Upper lobe of left lung (tissue), 4 donors: ENCODE measurements around the gene MECP2.

Source experiments
- EP300 ChIP-seq, 4 donors: sonication (generic); formaldehyde crosslinking; IDR thresholded peaks; one replicate each; pipeline ENCODE4 v1.5.1; 2017; ENCODE audit warnings: antibody characterized with exemption in 4 of 4, control low read depth in 2 of 4
- POLR2AphosphoS5 ChIP-seq, 2 donors: sonication (generic); formaldehyde crosslinking; IDR thresholded peaks; one replicate each; pipeline ENCODE4 v1.5.1; 2017; ENCODE audit warnings: antibody characterized with exemption in 2 of 2
- TF ChIP-seq, protein P1 (sequence below), 6 experiments: fragments of 450-650 bp in 4 of 6; fragments of 200-600 bp in 2 of 6; sonication (generic) in 2 of 6; IDR thresholded peaks; one replicate each; pipeline ENCODE4 v1.5.1; 2016 to 2019; ENCODE audit warnings: antibody characterized with exemption in 6 of 6

DNA sequence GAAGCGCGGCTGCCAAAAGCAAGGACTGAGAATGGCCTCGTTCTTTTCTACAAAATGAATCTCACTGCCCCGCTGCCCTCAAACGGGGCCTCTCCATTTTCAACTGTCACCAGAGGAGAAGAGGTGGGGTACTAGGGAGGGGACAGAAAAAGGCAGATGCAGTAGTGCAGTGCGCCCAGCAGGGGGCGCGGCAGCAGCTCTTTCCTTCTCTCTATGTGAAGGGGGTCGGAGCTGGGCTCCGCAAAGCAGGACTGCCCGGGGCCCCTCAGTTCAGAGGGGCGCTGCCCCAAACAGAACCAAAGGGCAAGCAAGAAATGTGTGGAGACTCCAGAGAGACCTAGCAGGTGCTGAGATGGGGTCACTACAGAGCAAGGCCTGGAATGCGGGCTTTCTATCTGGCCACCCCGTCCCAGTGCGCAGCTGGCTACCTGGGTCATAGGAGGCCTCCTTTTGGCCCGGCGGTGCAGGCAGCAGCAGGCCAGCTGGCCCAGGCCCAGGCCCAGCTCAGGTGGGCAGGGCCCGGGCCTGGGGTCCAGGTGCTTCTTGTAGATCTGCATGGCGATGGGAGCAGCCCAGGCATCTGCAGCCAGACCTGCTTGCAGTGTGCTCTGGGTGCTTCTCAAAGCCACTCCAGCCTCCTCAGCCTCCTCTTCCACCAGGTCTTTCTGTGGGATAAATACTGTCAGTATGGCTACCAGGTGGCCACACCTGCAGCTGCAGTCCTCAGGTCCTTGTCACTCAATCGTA is 83.7 kb downstream of the MECP2 start:
- TF ChIP-seq, protein P1, sequence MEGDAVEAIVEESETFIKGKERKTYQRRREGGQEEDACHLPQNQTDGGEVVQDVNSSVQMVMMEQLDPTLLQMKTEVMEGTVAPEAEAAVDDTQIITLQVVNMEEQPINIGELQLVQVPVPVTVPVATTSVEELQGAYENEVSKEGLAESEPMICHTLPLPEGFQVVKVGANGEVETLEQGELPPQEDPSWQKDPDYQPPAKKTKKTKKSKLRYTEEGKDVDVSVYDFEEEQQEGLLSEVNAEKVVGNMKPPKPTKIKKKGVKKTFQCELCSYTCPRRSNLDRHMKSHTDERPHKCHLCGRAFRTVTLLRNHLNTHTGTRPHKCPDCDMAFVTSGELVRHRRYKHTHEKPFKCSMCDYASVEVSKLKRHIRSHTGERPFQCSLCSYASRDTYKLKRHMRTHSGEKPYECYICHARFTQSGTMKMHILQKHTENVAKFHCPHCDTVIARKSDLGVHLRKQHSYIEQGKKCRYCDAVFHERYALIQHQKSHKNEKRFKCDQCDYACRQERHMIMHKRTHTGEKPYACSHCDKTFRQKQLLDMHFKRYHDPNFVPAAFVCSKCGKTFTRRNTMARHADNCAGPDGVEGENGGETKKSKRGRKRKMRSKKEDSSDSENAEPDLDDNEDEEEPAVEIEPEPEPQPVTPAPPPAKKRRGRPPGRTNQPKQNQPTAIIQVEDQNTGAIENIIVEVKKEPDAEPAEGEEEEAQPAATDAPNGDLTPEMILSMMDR (IDR thresholded peaks at IDR 0.05) = peak; percentile 74 to 93 (median 86)
- TF ChIP-seq EP300 (IDR thresholded peaks at IDR 0.05) (no peak), POLR2AphosphoS5 (IDR thresholded peaks at IDR 0.05) (no peak)
